Immature natural killer cell (primary cell): Measurements from ENCODE around the gene PRKAG2. TPM values are rescaled to one million over a fixed set of nuclear protein-coding genes. Genes with fewer than 3 reads are reported as not detected.
"Not testable (repeated sequence)": the region's sequence is repeated elsewhere in the genome, so short reads cannot be mapped to it uniquely, and the experiment has no call there.

ENCODE experiments used
- DNase-seq, 3 donors: peaks; one replicate each; pipeline ENCODE4 v3.0.0; 2022; ENCODE audit warnings: mixed read lengths in 1 of 3
- H3K27ac Mint-ChIP-seq, 6 donors: one replicate each; pipeline ENCODE4 v1.8.0; 2020; ENCODE audit warnings: mixed read lengths in 6 of 6, mild to moderate bottlenecking in 5 of 6, inconsistent platforms in 4 of 6, moderate library complexity in 3 of 6
- H3K27me3 Mint-ChIP-seq, 3 donors: one replicate each; pipeline ENCODE4 v1.8.0; 2020 to 2021; ENCODE audit warnings: low read depth in 3 of 3, mild to moderate bottlenecking in 3 of 3, mixed read lengths in 3 of 3, moderate library complexity in 3 of 3, inconsistent platforms in 1 of 3
- H3K36me3 Mint-ChIP-seq, 3 donors: one replicate each; pipeline ENCODE4 v1.8.0; 2020; ENCODE audit warnings: mixed read lengths in 3 of 3, inconsistent platforms in 2 of 3, mild to moderate bottlenecking in 2 of 3
- H3K4me1 Mint-ChIP-seq, 2 donors: one replicate each; pipeline ENCODE4 v1.8.0; 2020; ENCODE audit warnings: inconsistent platforms in 2 of 2, mild to moderate bottlenecking in 2 of 2, mixed read lengths in 2 of 2, moderate library complexity in 1 of 2
- H3K4me3 Mint-ChIP-seq, 5 donors: one replicate each; pipeline ENCODE4 v1.8.0; 2020; ENCODE audit warnings: mild to moderate bottlenecking in 5 of 5, mixed read lengths in 5 of 5, inconsistent platforms in 3 of 5, moderate library complexity in 3 of 5
- H3K9me3 Mint-ChIP-seq, 6 donors: one replicate each; pipeline ENCODE4 v1.8.0; 2020; ENCODE audit warnings: mild to moderate bottlenecking in 6 of 6, mixed read lengths in 6 of 6, inconsistent platforms in 4 of 6, moderate library complexity in 3 of 6
- polyA plus RNA-seq, 3 donors: library from polyadenylated mRNA; unstranded; fragments of 300-500 nt; fragmentation: Illumina TruSeq; gene quantifications; one replicate each; pipeline ENCODE4 v1.2.3, GENCODE V29; 2021

Gene PRKAG2
- polyA plus RNA-seq, 3 donors from 2014 or later = 14.7 to 22.5 (median 19.1) TPM

GRCh38 chr7:151851782-151852181 lies 25.1 kb downstream of the PRKAG2 start:
- Mint-ChIP-seq H3K27ac (peak overlapping the region; percentile 18 to 82 (median 58)), H3K4me1 (peaks cover 49 to 51% of the 10 kb centered on the region in 2 donors), H3K27me3 (peaks cover 0 to 5% (median 5%) of the 10 kb centered on the region in 3 donors), H3K36me3 (no peaks in the 10 kb centered on the region), H3K9me3 (no peaks in the 10 kb centered on the region), H3K4me3 (peak overlapping the region; percentile 65 to 86 (median 79))
- no peak for DNase-seq

DNA sequence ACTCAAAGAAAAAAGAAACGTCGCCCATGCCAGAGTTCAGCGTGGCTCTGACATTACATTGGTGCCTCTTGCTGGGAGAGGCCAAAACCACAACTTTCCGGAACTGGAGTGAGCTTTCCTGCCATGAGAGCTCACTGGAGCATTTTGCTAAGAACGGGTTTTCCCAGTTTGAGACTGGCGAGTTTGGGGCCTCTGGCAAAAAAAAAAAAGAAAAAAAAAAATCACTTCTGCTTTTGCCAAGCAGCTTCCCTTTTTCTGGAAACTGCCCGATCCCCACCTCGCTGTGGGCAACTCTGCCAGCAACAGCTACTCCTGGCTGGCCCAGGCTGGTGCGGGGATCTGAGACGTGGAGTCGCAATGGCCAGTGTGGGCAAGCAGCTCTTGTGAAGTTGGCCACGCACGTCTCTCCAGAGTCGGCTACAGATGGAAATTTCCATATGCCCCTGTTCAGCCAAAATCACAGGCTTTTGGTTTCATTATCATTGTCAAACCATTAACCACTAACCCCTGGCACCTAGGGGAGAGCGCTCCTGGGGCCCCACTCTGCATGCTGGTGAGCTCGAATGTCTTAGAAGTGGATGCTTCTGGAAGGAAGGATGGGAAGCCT lies 25.7 kb downstream of the PRKAG2 start:
- peak; percentile 48 to 58 (median 53) for DNase-seq
- Mint-ChIP-seq H3K9me3 (no peaks in the 10 kb centered on the region), H3K4me1 (peaks cover 45 to 46% of the 10 kb centered on the region in 2 donors), H3K4me3 (peak overlapping the region; percentile 65 to 86 (median 79)), H3K27ac (peak overlapping the region; percentile 18 to 82 (median 60)), H3K27me3 (peaks cover 0 to 5% (median 5%) of the 10 kb centered on the region in 3 donors), H3K36me3 (no peaks in the 10 kb centered on the region)

- H3K27me3 Mint-ChIP-seq = peaks cover 0 to 5% (median 5%) of the 10 kb centered on the region in 3 donors
- H3K36me3 Mint-ChIP-seq = no peaks in the 10 kb centered on the region
- peak overlapping the region; percentile 65 to 86 (median 79) for H3K4me3 Mint-ChIP-seq
- H3K9me3 Mint-ChIP-seq = no peaks in the 10 kb centered on the region
- peak overlapping the region; percentile 4 to 82 (median 60) for H3K27ac Mint-ChIP-seq
- DNase-seq = no peak
- peaks cover 39 to 40% of the 10 kb centered on the region in 2 donors for H3K4me1 Mint-ChIP-seq
Observed at GRCh38 chr7:151850491-151851124, 26.3 kb downstream of the PRKAG2 start.

DNA sequence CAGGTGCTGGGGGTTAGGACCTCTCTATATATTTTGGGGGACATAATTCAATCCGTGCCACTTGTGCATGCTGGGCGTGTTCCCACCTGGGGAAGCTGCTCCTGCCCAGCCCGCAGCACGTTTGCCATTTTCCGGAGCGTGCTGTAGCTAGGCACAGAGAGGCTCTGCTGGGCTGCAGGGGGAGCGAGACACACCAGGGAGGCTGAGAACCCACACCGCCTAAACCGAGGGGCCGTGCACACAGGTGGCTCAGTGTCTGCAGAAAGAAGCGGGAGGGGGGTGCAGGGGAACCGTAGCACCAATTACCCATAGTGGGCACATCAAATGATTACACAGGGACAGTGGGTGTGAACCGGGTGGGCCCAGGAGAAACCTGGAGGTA lies 27.0 kb downstream of the PRKAG2 start:
- H3K4me3 Mint-ChIP-seq = peak overlapping the region in 1 of 5 donors; percentile 12
- DNase-seq = no peak
- peaks cover 0 to 5% (median 5%) of the 10 kb centered on the region in 3 donors for H3K27me3 Mint-ChIP-seq
- no peaks in the 10 kb centered on the region for H3K9me3 Mint-ChIP-seq
- H3K27ac Mint-ChIP-seq = no peak overlapping the region
- no peaks in the 10 kb centered on the region for H3K36me3 Mint-ChIP-seq
- H3K4me1 Mint-ChIP-seq = peaks cover 37 to 38% of the 10 kb centered on the region in 2 donors

DNA sequence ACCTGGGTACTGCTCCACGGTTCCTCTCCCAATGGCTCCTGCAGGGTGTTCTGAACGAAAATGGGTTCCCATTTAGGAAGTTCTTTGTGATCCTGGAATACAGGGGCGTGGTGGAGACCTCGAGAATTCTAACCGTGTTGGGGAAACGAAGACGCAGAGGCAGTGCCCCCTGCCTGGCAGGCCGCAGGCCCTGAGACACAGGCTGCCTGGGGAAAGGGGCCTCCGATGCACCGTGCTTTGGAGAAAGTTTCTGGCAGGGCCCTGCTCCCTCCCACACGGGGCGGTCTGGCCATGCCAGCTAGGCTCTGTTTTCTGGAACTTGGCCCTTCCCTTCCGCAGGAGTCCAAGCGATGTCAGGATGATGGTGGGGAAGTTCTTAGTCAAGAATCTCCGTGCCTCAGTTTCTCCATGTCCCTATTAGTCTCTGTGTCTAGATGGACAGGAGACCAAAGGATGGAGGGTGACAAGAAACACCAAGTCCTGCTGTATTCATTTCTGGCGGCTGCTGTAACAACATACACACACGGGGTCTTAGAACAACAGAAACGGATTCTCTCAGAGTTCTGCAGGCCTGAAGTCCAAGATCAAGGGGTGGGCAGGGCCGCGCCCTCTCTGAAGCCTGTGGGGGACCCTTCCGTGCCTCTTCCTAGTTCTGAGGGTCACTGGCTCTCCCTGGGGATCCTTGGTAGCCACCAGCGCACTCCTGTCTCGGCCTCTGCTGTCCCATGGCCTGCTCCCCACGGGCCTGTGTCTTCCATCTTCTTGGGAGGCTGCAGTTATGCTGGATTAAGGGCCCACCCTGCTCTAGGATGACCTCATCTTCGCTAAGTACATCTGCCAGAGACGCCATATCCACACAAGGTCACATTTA lies 27.7 kb downstream of the PRKAG2 start:
- H3K27me3 Mint-ChIP-seq = peaks cover 0 to 5% (median 5%) of the 10 kb centered on the region in 3 donors
- no peaks in the 10 kb centered on the region for H3K9me3 Mint-ChIP-seq
- no peaks in the 10 kb centered on the region for H3K36me3 Mint-ChIP-seq
- H3K27ac Mint-ChIP-seq = no peak overlapping the region
- no peak for DNase-seq
- H3K4me1 Mint-ChIP-seq = peaks cover 32 to 38% of the 10 kb centered on the region in 2 donors
- H3K4me3 Mint-ChIP-seq = peak overlapping the region in 1 of 5 donors; percentile 12

GRCh38 chr7:151847681-151848081 lies 29.2 kb downstream of the PRKAG2 start:
- Mint-ChIP-seq H3K27me3 (peaks cover 0 to 5% (median 5%) of the 10 kb centered on the region in 3 donors), H3K4me3 (no peak overlapping the region), H3K9me3 (no peaks in the 10 kb centered on the region), H3K36me3 (no peaks in the 10 kb centered on the region), H3K4me1 (peaks cover 23 to 28% of the 10 kb centered on the region in 2 donors), H3K27ac (no peak overlapping the region)
- DNase-seq = no peak

DNA sequence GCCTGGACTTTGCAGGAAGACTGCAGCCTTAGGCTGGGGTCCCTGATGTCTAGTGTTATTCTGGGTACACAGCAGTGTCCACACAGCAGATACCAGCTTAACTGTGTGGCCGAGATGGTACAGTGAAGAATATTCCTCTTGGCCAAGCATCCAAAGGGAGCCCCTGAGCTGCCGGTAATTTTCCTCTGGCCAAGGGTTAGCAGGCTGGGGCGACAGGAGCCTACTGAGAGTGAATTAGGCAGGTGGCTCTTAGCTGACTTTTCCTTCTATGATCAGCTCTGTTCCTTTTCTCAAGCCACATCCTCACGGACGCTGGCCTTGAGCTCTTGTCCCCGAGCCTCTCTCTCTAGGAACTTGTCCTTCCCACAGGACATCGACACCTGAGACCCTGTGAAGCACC lies 29.8 kb downstream of the PRKAG2 start:
- H3K4me1 Mint-ChIP-seq = peaks cover 17 to 23% of the 10 kb centered on the region in 2 donors
- H3K27ac Mint-ChIP-seq = no peak overlapping the region

GRCh38 chr7:151845412-151846205 lies 31.3 kb downstream of the PRKAG2 start:
- no peak for DNase-seq
- H3K27me3 Mint-ChIP-seq = no peaks in the 10 kb centered on the region
- no peaks in the 10 kb centered on the region for H3K36me3 Mint-ChIP-seq
- no peak overlapping the region for H3K27ac Mint-ChIP-seq
- no peaks in the 10 kb centered on the region for H3K9me3 Mint-ChIP-seq
- no peak overlapping the region for H3K4me3 Mint-ChIP-seq
- H3K4me1 Mint-ChIP-seq = peaks cover 2 to 8% of the 10 kb centered on the region in 2 donors

More for the DNA sequence above, 29.8 kb downstream of the PRKAG2 start:
- no peaks in the 10 kb centered on the region for H3K9me3 Mint-ChIP-seq
- no peak overlapping the region for H3K4me3 Mint-ChIP-seq
- peaks cover 0 to 5% (median 3%) of the 10 kb centered on the region in 3 donors for H3K27me3 Mint-ChIP-seq
- no peak for DNase-seq
- H3K36me3 Mint-ChIP-seq = no peaks in the 10 kb centered on the region

DNA sequence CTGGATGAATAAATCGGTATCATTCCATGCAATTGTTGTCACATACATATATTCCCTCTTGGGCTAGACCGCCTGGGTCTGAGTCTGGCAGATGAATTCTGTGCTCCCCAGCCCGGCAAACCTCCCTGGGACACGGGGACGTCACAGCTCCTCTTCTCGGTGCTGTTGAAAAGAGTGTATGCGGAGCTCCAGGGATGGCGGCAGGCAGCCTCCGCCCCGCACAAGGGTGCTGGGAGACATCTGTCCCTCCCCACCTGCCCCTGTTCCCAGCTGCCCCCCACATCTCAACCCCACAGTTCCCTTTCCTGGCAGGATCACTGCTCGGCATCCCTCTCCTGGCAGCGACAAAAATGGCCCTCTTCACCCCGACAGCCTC lies 32.1 kb downstream of the PRKAG2 start:
- no peak overlapping the region for H3K27ac Mint-ChIP-seq
- H3K27me3 Mint-ChIP-seq = peaks cover 0 to under 1% (median 0%) of the 10 kb centered on the region in 3 donors
- H3K36me3 Mint-ChIP-seq = no peaks in the 10 kb centered on the region
- H3K9me3 Mint-ChIP-seq = no peaks in the 10 kb centered on the region
- no peak for DNase-seq
- H3K4me3 Mint-ChIP-seq = no peak overlapping the region
- H3K4me1 Mint-ChIP-seq = peaks cover 6 to 8% of the 10 kb centered on the region in 2 donors

GRCh38 chr7:151844071-151844824 lies 32.7 kb downstream of the PRKAG2 start:
- no peak overlapping the region for H3K27ac Mint-ChIP-seq
- H3K9me3 Mint-ChIP-seq = no peaks in the 10 kb centered on the region
- no peak for DNase-seq
- no peak overlapping the region for H3K4me3 Mint-ChIP-seq
- peaks cover 0 to 6% (median 2%) of the 10 kb centered on the region in 3 donors for H3K27me3 Mint-ChIP-seq
- H3K36me3 Mint-ChIP-seq = no peaks in the 10 kb centered on the region
- H3K4me1 Mint-ChIP-seq = peaks cover 6 to 14% of the 10 kb centered on the region in 2 donors

- peaks cover 11 to 24% of the 10 kb centered on the region in 2 donors for H3K4me1 Mint-ChIP-seq
- H3K27ac Mint-ChIP-seq = no peak overlapping the region
- H3K9me3 Mint-ChIP-seq = no peaks in the 10 kb centered on the region
- no peak overlapping the region for H3K4me3 Mint-ChIP-seq
- DNase-seq = no peak
- H3K36me3 Mint-ChIP-seq = no peaks in the 10 kb centered on the region
- H3K27me3 Mint-ChIP-seq = peaks cover 0 to 12% (median 5%) of the 10 kb centered on the region in 3 donors
Observed at GRCh38 chr7:151843181-151843580, 33.7 kb downstream of the PRKAG2 start.

DNA sequence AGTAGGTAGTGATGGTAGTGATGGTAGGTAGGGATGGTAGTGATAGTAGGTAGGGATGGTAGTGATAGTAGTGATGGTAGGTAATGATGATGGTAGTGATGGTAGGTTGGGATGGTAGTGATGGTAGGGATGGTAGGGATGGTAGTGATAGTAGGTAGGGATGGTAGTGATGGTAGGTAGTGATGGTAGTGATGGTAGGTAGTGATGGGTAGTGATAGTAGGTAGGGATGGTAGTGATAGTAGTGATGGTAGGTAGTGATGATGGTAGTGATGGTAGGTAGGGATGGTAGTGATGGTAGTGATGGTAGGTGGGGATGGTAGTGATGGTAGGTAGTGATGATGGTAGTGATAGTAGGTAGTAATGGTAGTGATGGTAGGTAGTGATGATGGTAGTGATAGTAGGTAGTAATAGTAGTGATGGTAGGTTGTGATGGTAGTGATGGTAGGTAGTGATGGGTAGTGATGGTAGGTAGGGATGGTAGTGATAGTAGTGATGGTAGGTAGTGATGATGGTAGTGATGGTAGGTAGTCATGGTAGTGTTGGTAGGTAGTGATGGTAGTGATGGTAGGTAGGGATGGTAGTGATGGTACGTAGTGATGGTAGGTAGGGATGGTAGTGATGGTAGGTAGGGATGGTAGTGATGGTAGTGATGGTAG lies 35.4 kb downstream of the PRKAG2 start:
- peaks cover 21 to 37% of the 10 kb centered on the region in 2 donors for H3K4me1 Mint-ChIP-seq

More for the DNA sequence above, 35.4 kb downstream of the PRKAG2 start:
- H3K27me3 Mint-ChIP-seq = peaks cover 0 to 12% (median 5%) of the 10 kb centered on the region in 3 donors
- not testable (repeated sequence) for H3K27ac Mint-ChIP-seq, H3K4me3 Mint-ChIP-seq, DNase-seq, H3K36me3 Mint-ChIP-seq, H3K9me3 Mint-ChIP-seq
